AG04450 (cell line): Measurements from ENCODE around the gene PAN2. TPM values are rescaled to one million over a fixed set of nuclear protein-coding genes. Genes with fewer than 3 reads are reported as not detected.

Experiments used
- CTCF ChIA-PET: fragments of 300-600, 350-600 bp; formaldehyde crosslinking; extraction: SDS; loops from one replicate; lab custom pipeline; 2022; ENCODE audit warnings: antibody characterized with exemption, inconsistent platforms; lab: Charles Lee
- POLR2A ChIA-PET: fragments of 350-600 bp; formaldehyde crosslinking; extraction: SDS; loops from one replicate; lab custom pipeline; 2021; ENCODE audit warnings: antibody characterized with exemption, inconsistent platforms; lab: Yijun Ruan, JAX
- DNase-seq: peaks from one replicate; pipeline ENCODE4 v3.0.0-alpha.2; 2011; ENCODE audit warnings: low read depth, low spot score
- H3K27ac ChIP-seq: one replicate; pipeline ENCODE4 v1.5.1; 2012; ENCODE audit warnings: low read depth, low read length, control low read depth
- H3K27me3 ChIP-seq: one replicate; pipeline ENCODE4 v1.6.0; 2012; ENCODE audit warnings: low read length; ENCODE audit not compliant: control insufficient read depth, insufficient read depth
- H3K4me3 ChIP-seq: 2 replicates; pipeline ENCODE4 v1.5.1; 2011; ENCODE audit warnings: mild to moderate bottlenecking, low read depth, low read length, control low read depth
- H3K9me3 ChIP-seq: 2 replicates; pipeline ENCODE4 v1.5.1; 2012; ENCODE audit warnings: low read length; ENCODE audit not compliant: control insufficient read depth, insufficient read depth
- CTCF ChIP-seq: IDR thresholded peaks from 2 replicates; pipeline ENCODE4 v1.5.1; 2011; ENCODE audit warnings: low read depth, low read length, control low read depth, inconsistent platforms
- polyA plus RNA-seq: library from polyadenylated mRNA; depleted of rRNA; stranded (reverse); fragments of >200 nt; gene quantifications from 2 replicates; pipeline ENCODE4 v1.2.3, GENCODE V29; 2011

The PAN2 gene
- polyA plus RNA-seq, 1 experiment: 18.5 TPM

GRCh38 chr12:56297400-56297799 is 36.4 kb downstream of the PAN2 start:
- DNase-seq: no peak
- CTCF ChIA-PET: interaction anchor here (1.4 to 2.1 kb wide), 3 partner anchors 39 to 167 kb away, joined by 3 to 9 read pairs (median 5); partner anchors contain the start of genes ANKRD52 and SMARCC2
- POLR2A ChIA-PET: no interaction called here
- H3K27me3 ChIP-seq: no peaks in the 10 kb centered on the region
- H3K9me3 ChIP-seq: no peaks in the 10 kb centered on the region
- H3K27ac ChIP-seq: no peak overlapping the region
- no peak for TF ChIP-seq CTCF
- no peak overlapping the region for H3K4me3 ChIP-seq

DNA sequence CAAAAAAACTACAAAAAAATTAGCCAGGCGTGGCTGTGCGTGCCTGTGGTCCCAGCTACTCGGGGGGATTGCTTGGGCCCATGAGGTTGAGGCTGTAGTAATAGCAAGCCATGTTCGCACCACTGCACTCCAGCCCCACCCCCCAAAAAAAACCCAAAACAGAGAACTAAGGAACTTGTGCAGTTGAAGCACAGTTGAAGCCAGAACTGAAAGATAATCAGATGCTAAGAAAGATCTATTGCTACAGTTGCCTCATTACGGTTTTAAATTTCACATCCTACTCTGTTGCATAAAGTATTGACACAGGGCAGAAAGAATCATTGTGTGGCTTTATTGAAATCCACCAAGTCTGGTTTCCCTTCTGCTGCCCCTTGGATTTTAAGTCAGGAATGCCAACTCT is 37.5 kb downstream of the PAN2 start:
- no peak for DNase-seq
- Histone ChIP-seq H3K27me3 (no peaks in the 10 kb centered on the region), H3K4me3 (no peak overlapping the region), H3K9me3 (no peaks in the 10 kb centered on the region), H3K27ac (peak overlapping the region; percentile 21)
- no peak for TF ChIP-seq CTCF
- ChIA-PET POLR2A (no interaction called here), CTCF (no interaction called here)

GRCh38 chr12:56293795-56294194 is 40.0 kb downstream of the PAN2 start:
- Histone ChIP-seq H3K27ac (no peak overlapping the region), H3K9me3 (no peaks in the 10 kb centered on the region), H3K27me3 (no peaks in the 10 kb centered on the region), H3K4me3 (no peak overlapping the region)
- CTCF ChIA-PET: interaction anchor here (1.2 kb wide), 1 partner anchor 170 kb away, joined by 3 read pairs; no protein-coding TSS in a partner anchor
- no peak for DNase-seq
- no peak for TF ChIP-seq CTCF
- POLR2A ChIA-PET: interaction anchor here (0.7 kb wide), 1 partner anchor 319 kb away, joined by 14 read pairs; no protein-coding TSS in a partner anchor

DNA sequence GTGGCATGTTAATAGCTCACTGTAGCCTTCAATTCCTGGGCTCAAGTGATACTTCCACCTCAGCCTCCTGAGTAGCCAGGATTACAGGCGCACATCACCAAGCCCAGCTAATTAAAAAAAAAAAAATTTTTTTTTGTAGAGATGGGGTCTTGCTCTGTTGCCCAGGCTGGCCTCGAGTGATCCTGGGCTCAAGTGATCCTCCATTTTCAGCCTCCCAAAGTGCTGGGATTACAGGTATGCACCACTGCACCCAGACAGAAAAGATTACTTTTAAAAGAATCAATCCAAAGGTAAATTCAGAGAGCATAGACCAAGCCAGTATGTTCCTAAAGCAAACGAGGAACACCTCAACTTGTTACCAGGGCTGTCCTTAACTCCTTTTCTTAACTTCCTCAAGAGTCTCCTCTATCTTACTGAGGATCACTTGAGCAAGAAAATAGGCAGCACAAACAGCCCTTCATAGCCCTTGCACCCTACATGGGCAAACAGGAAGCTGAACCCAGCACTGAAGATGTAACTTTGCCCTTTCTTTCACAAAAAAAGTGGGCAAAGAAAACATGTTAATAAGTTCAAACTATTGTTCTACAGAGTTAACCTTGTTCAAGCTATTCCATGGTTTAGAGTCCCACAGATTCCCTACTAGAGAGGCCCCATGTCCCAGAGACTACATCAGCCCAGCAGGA is 45.0 kb downstream of the PAN2 start:
- TF ChIP-seq CTCF: no peak
- no peak overlapping the region for H3K27ac ChIP-seq
- H3K4me3 ChIP-seq: no peak overlapping the region
- H3K9me3 ChIP-seq: no peaks in the 10 kb centered on the region
- no peak for DNase-seq
- ChIA-PET CTCF (interaction anchor here (0.7 to 1.4 kb wide), 3 partner anchors 23 to 96 kb away, joined by 3 read pairs; partner anchors contain the start of gene ANKRD52), POLR2A (interaction anchor here (0.7 to 1.2 kb wide), 2 partner anchors 10 to 22 kb away, joined by 3 to 6 read pairs; partner anchors contain the start of gene COQ10A)
- H3K27me3 ChIP-seq: no peaks in the 10 kb centered on the region
